Upper lobe of left lung (tissue), 6 donors: ENCODE measurements around the gene MICAL2. TPM values are rescaled to one million over a fixed set of nuclear protein-coding genes. Genes with fewer than 3 reads are reported as not detected.
"Not testable (repeated sequence)": the region's sequence is repeated elsewhere in the genome, so short reads cannot be mapped to it uniquely, and the experiment has no call there.

Experiments
- ATAC-seq, 2 donors: fragments of 200-7000 bp; cut with Tn5 transposase; one replicate each; pipeline ENCODE4 v1.9.1; 2022; ENCODE audit warnings: mild to moderate bottlenecking in 2 of 2, moderate library complexity in 2 of 2; ENCODE audit not compliant: low FRiP score in 2 of 2
- DNase-seq, 2 donors: peaks; one replicate each; pipeline ENCODE4 v3.0.0-alpha.2; 2019 to 2020
- H3K27ac ChIP-seq, 4 donors: fragments of 200-600 bp; sonication (generic); one replicate each; pipeline ENCODE4 v1.5.1; 2016 to 2019
- H3K27me3 ChIP-seq, 4 donors: fragments of 200-600 bp; sonication (generic); one replicate each; pipeline ENCODE4 v1.5.1; 2017 to 2019
- H3K36me3 ChIP-seq, 4 donors: fragments of 200-600 bp; sonication (generic); one replicate each; pipeline ENCODE4 v1.5.1; 2016 to 2019
- H3K4me1 ChIP-seq, 4 donors: fragments of 200-600 bp; sonication (generic); one replicate each; pipeline ENCODE4 v1.5.1; 2018 to 2019
- H3K4me3 ChIP-seq, 4 donors: fragments of 200-600 bp; sonication (generic); one replicate each; pipeline ENCODE4 v1.5.1; 2017 to 2019; ENCODE audit warnings: mild to moderate bottlenecking in 2 of 4, moderate library complexity in 1 of 4
- H3K9me3 ChIP-seq, 4 donors: fragments of 200-600 bp; sonication (generic); one replicate each; pipeline ENCODE4 v1.5.1; 2018 to 2019
- CTCF ChIP-seq, 6 experiments: fragments of 450-650 bp in 4 of 6; fragments of 200-600 bp in 2 of 6; sonication (generic) in 2 of 6; IDR thresholded peaks; one replicate each; pipeline ENCODE4 v1.5.1; 2016 to 2019; ENCODE audit warnings: antibody characterized with exemption in 6 of 6
- EP300 ChIP-seq, 4 donors: sonication (generic); formaldehyde crosslinking; IDR thresholded peaks; one replicate each; pipeline ENCODE4 v1.5.1; 2017; ENCODE audit warnings: antibody characterized with exemption in 4 of 4, control low read depth in 2 of 4
- POLR2A ChIP-seq, 4 donors: fragments of 450-650 bp; IDR thresholded peaks; one replicate each; pipeline ENCODE4 v1.5.1; 2016 to 2017; ENCODE audit warnings: antibody characterized with exemption in 4 of 4, mild to moderate bottlenecking in 2 of 4
- POLR2AphosphoS5 ChIP-seq, 2 donors: sonication (generic); formaldehyde crosslinking; IDR thresholded peaks; one replicate each; pipeline ENCODE4 v1.5.1; 2017; ENCODE audit warnings: antibody characterized with exemption in 2 of 2
- WGBS, 2 donors: methylation state at CpG; one replicate each; pipeline ENCODE4 v1.1.5; 2017 to 2018; 5-methylcytosine and 5-hydroxymethylcytosine counted together
- total RNA-seq, 6 donors: library from RNA; depleted of rRNA in 4 of 6; stranded (reverse); fragments of >200 nt in 4 of 6; gene quantifications; one replicate each; pipeline versions ENCODE4 v1.1.0 to v1.2.1, GENCODE V29; 2016 to 2021
- donor health status: DM: no; HTN: no; CAD: no; lungs with moderate emphysema.
- donor health status: DM: no; HTN: yes; CAD: no; lungs with severe emphysema.

MICAL2 gene
- total RNA-seq, 6 donors from 2014 or later, result 138 to 327 (median 175) TPM

- H3K4me1 ChIP-seq, result peaks cover 34 to 65% (median 47%) of the 10 kb centered on the region in 4 donors
- no peak for DNase-seq
- 78 to 90% methylated on average over 3 of the region's 3 CpGs for WGBS, 2 donors
- no peak for ATAC-seq
- H3K27me3 ChIP-seq, result no peaks in the 10 kb centered on the region
- TF ChIP-seq POLR2AphosphoS5 (IDR thresholded peaks at IDR 0.05) (no peak), POLR2A (IDR thresholded peaks at IDR 0.05) (no peak), CTCF (IDR thresholded peaks at IDR 0.05) (no peak), EP300 (IDR thresholded peaks at IDR 0.05) (no peak)
- no peaks in the 10 kb centered on the region for H3K36me3 ChIP-seq
- no peaks in the 10 kb centered on the region for H3K9me3 ChIP-seq
- peak overlapping the region; percentile 27 to 74 (median 66) for H3K27ac ChIP-seq
- H3K4me3 ChIP-seq, result no peak overlapping the region
These were observed 32.5 kb downstream of the MICAL2 start for GRCh38 chr11:12142909-12143308.

- Histone ChIP-seq H3K27ac (peak overlapping the region; percentile 44 to 74 (median 66)), H3K36me3 (no peaks in the 10 kb centered on the region), H3K27me3 (no peaks in the 10 kb centered on the region), H3K9me3 (no peaks in the 10 kb centered on the region), H3K4me1 (peaks cover 29 to 58% (median 41%) of the 10 kb centered on the region in 4 donors), H3K4me3 (no peak overlapping the region)
- WGBS, 2 donors, result 59 to 67% methylated on average over 7 of the region's 7 CpGs
- no peak for ATAC-seq
- no peak for DNase-seq
- TF ChIP-seq POLR2AphosphoS5 (IDR thresholded peaks at IDR 0.05), result no peak
- TF ChIP-seq POLR2A (IDR thresholded peaks at IDR 0.05), result no peak
- TF ChIP-seq EP300 (IDR thresholded peaks at IDR 0.05), result no peak
- TF ChIP-seq CTCF (IDR thresholded peaks at IDR 0.05), result no peak
These were observed 33.3 kb downstream of the MICAL2 start for GRCh38 chr11:12143461-12144258.

DNA sequence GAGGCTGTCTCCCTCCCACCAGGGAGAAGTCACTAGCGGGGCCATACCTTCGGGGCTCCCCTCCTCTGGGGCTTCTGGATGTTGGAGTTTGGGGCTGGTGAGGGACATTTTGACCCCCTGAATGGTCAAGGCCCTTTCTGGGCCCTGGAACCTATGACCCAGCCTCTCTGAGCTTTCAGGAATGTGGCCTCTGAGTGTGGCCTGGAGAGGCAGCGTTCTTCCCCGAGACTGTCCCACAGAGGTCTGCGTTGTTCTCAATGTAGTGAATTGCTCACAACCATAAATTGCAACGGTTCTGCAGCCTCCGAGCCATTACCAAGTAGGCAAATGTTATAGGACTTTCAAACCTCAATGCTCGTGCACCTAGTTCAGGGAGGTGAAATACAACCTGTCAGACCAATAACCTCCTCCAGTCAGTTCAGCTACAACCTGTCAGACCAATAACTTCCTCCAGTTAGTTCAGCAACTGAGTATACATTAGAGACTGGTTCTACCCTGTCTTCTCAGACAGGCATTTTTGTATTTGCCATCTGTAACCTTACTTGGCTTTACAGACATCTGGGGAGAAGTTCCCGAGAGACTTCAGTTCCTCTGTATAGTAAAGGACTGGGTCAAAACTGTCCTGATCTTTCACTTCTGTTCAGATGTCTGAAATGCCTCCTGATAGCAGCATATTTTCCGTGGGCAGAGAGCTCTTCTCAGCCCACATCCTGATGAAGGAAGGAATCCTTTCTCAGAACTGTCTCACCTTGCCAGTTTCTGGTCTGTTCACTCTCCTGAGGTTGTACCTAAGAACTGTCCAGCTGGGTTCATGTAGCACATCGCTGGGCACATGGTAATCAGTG is 34.2 kb downstream of the MICAL2 start:
- H3K4me1 ChIP-seq, result peaks cover 25 to 49% (median 36%) of the 10 kb centered on the region in 4 donors
- ATAC-seq, result peak in 1 of 2 donors; percentile 9
- no peaks in the 10 kb centered on the region for H3K9me3 ChIP-seq
- peak overlapping the region; percentile 44 to 74 (median 66) for H3K27ac ChIP-seq
- 74 to 86% methylated on average over 11 of the region's 11 CpGs for WGBS, 2 donors
- no peaks in the 10 kb centered on the region for H3K36me3 ChIP-seq
- TF ChIP-seq CTCF (IDR thresholded peaks at IDR 0.05) (no peak), POLR2A (IDR thresholded peaks at IDR 0.05) (no peak), EP300 (IDR thresholded peaks at IDR 0.05) (no peak), POLR2AphosphoS5 (IDR thresholded peaks at IDR 0.05) (no peak)
- H3K27me3 ChIP-seq, result no peaks in the 10 kb centered on the region
- DNase-seq, result no peak
- H3K4me3 ChIP-seq, result no peak overlapping the region

DNA sequence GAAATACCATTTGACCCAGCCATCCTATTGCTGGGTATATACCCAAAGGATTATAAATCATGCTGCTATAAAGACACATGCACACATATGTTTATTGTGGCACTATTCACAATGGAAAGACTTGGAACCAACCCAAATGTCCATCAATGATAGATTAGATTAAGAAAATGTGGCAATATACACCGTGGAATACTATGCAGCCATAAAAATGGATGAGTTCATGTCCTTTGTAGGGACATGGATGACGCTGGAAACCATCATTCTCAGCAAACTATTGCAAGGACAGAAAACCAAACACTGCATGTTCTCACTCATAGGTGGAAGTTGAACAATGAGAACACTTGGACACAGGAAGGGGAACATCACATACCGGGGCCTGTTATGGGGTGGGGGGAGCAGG is 36.3 kb downstream of the MICAL2 start:
- H3K9me3 ChIP-seq, H3K27ac ChIP-seq, ATAC-seq, H3K27me3 ChIP-seq, H3K36me3 ChIP-seq, H3K4me3 ChIP-seq, DNase-seq: not testable (repeated sequence)
- 88 to 96% methylated on average over 3 of the region's 3 CpGs for WGBS, 2 donors
- peaks cover 19 to 32% (median 27%) of the 10 kb centered on the region in 4 donors for H3K4me1 ChIP-seq

- no peak for TF ChIP-seq POLR2A (IDR thresholded peaks at IDR 0.05)
- TF ChIP-seq POLR2AphosphoS5 (IDR thresholded peaks at IDR 0.05), result no peak
- no peak for TF ChIP-seq EP300 (IDR thresholded peaks at IDR 0.05)
- no peak for TF ChIP-seq CTCF (IDR thresholded peaks at IDR 0.05)
- no peak for DNase-seq
These were observed 37.4 kb downstream of the MICAL2 start for GRCh38 chr11:12147827-12148226.

More at GRCh38 chr11:12147827-12148226, 37.4 kb downstream of the MICAL2 start:
- Histone ChIP-seq H3K27me3 (no peaks in the 10 kb centered on the region), H3K9me3 (no peaks in the 10 kb centered on the region), H3K36me3 (no peaks in the 10 kb centered on the region), H3K4me3 (no peak overlapping the region), H3K27ac (peak overlapping the region in 1 of 4 donors; percentile 3), H3K4me1 (peaks cover 13 to 23% (median 17%) of the 10 kb centered on the region in 4 donors)
- WGBS, 2 donors, result 88 to 94% methylated on average over 5 of the region's 5 CpGs
- no peak for ATAC-seq
